Measurements from ENCODE around the gene IMMP2L. TPM values are rescaled to one million over a fixed set of nuclear protein-coding genes. Genes with fewer than 3 reads are reported as not detected.

IMMP2L gene
- total RNA-seq, 1 experiment from 2014 or later, result 8.8 TPM

DNA sequence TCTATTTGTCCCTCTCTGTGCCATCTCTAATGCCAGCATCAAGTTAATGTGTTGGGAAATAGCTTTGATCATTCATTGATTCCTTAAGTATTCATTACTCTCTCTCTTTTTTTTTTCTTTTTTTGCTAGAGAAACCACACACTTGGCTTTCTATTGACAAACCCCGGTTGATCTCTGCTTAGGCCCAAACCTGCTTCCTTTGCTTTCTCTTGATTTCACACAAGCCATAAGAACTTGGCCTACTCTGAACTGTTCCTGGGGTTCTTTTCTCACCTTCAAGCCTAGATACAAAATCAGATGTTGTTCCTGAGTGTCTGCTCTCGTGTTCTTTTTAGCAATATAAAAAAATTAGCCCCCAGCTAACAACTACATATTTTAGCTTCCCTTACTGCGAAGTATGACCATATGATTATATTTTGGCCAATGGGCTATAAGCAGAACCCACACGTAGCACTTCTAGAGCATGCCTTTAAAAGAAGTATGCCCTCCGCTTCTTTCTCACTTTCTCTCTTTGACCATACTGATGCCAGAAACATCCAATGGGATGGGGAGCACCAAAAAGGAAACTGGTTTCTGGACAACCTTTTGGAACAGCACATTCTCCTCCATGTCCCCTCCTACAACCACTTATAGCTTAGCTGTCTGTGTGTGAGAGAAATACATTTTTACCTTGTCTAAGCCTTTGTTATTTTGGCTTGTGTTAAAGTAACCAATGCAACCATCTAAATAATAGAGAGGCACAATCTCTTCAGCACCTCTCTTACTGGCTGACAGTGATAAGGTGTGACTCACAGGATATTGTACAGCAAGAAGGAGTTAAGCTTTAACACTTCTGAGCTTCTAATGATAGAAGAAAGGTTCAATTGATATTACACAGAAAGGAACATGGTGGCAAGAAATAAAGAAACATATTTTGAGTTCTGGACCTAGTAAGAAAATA is 568.0 kb downstream of the IMMP2L start:
- no peak for ATAC-seq
- POLR2A ChIA-PET, result interaction anchor here (0.6 kb wide), 1 partner anchor 500 kb away, joined by 3 read pairs; no protein-coding TSS in a partner anchor
- no TSS peak for BruUV-seq (replicated peaks)

GRCh38 chr7:110988890-110989501 is 573.3 kb downstream of the IMMP2L start:
- H3K9me3 ChIP-seq (ENCODE audit: control insufficient read depth, insufficient read depth, low read depth, low read length), result no peaks in the 10 kb centered on the region
- BruUV-seq (replicated peaks), result no TSS peak
- H3K4me1 ChIP-seq (ENCODE audit: control insufficient read depth, insufficient read depth, low read length), result no peaks in the 10 kb centered on the region
- ChIA-PET POLR2A (no interaction called here), CTCF (interaction anchor here (0.7 kb wide), 1 partner anchor 625 kb away, joined by 7 read pairs; no protein-coding TSS in a partner anchor)
- in situ Hi-C loops (cut with HindIII; ENCODE audit: low pct_unique_long_range_greater_than_20kb, low sequenced_read_pairs) (no loop called here), intact Hi-C loops (cut with micrococcal nuclease; ENCODE audit: unreplicated experiment) (no loop called here)
- H3K4me3 ChIP-seq (ENCODE audit: low read depth in 2 of 2, low read length in 2 of 2), result no peak overlapping the region
- no peak for DNase-seq (ENCODE audit: low read depth, low spot score)
- H3K27ac ChIP-seq (ENCODE audit: low read length), result no peak overlapping the region
- H3K36me3 ChIP-seq (ENCODE audit: control insufficient read depth, insufficient read depth, low read length), result no peaks in the 10 kb centered on the region
- H3K27me3 ChIP-seq (ENCODE audit: control insufficient read depth, insufficient read depth, low read length), result no peaks in the 10 kb centered on the region
- TF ChIP-seq POLR2AphosphoS5 (IDR thresholded peaks at IDR 0.05; ENCODE audit: low read depth, low read length) (no peak), TCF7L2 (IDR thresholded peaks at IDR 0.05; ENCODE audit: low read depth, low read length) (no peak)
- TF ChIP-seq, protein P1, sequence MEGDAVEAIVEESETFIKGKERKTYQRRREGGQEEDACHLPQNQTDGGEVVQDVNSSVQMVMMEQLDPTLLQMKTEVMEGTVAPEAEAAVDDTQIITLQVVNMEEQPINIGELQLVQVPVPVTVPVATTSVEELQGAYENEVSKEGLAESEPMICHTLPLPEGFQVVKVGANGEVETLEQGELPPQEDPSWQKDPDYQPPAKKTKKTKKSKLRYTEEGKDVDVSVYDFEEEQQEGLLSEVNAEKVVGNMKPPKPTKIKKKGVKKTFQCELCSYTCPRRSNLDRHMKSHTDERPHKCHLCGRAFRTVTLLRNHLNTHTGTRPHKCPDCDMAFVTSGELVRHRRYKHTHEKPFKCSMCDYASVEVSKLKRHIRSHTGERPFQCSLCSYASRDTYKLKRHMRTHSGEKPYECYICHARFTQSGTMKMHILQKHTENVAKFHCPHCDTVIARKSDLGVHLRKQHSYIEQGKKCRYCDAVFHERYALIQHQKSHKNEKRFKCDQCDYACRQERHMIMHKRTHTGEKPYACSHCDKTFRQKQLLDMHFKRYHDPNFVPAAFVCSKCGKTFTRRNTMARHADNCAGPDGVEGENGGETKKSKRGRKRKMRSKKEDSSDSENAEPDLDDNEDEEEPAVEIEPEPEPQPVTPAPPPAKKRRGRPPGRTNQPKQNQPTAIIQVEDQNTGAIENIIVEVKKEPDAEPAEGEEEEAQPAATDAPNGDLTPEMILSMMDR (IDR thresholded peaks at IDR 0.05), result no peak
- no peak for ATAC-seq

More for the DNA sequence above, 568.0 kb downstream of the IMMP2L start:
- Histone ChIP-seq H3K27ac (ENCODE audit: low read length) (no peak overlapping the region), H3K36me3 (ENCODE audit: control insufficient read depth, insufficient read depth, low read length) (no peaks in the 10 kb centered on the region), H3K9me3 (ENCODE audit: control insufficient read depth, insufficient read depth, low read depth, low read length) (no peaks in the 10 kb centered on the region), H3K27me3 (ENCODE audit: control insufficient read depth, insufficient read depth, low read length) (no peaks in the 10 kb centered on the region), H3K4me1 (ENCODE audit: control insufficient read depth, insufficient read depth, low read length) (no peaks in the 10 kb centered on the region), H3K4me3 (ENCODE audit: low read depth in 2 of 2, low read length in 2 of 2) (no peak overlapping the region)
- TF ChIP-seq, protein P2, sequence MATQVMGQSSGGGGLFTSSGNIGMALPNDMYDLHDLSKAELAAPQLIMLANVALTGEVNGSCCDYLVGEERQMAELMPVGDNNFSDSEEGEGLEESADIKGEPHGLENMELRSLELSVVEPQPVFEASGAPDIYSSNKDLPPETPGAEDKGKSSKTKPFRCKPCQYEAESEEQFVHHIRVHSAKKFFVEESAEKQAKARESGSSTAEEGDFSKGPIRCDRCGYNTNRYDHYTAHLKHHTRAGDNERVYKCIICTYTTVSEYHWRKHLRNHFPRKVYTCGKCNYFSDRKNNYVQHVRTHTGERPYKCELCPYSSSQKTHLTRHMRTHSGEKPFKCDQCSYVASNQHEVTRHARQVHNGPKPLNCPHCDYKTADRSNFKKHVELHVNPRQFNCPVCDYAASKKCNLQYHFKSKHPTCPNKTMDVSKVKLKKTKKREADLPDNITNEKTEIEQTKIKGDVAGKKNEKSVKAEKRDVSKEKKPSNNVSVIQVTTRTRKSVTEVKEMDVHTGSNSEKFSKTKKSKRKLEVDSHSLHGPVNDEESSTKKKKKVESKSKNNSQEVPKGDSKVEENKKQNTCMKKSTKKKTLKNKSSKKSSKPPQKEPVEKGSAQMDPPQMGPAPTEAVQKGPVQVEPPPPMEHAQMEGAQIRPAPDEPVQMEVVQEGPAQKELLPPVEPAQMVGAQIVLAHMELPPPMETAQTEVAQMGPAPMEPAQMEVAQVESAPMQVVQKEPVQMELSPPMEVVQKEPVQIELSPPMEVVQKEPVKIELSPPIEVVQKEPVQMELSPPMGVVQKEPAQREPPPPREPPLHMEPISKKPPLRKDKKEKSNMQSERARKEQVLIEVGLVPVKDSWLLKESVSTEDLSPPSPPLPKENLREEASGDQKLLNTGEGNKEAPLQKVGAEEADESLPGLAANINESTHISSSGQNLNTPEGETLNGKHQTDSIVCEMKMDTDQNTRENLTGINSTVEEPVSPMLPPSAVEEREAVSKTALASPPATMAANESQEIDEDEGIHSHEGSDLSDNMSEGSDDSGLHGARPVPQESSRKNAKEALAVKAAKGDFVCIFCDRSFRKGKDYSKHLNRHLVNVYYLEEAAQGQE (IDR thresholded peaks at IDR 0.05; ENCODE audit: insufficient read depth in 1 of 2, low read depth in 2 of 2, low read length in 1 of 2), result no peak
- TF ChIP-seq TCF7L2 (IDR thresholded peaks at IDR 0.05; ENCODE audit: low read depth, low read length) (no peak), POLR2AphosphoS5 (IDR thresholded peaks at IDR 0.05; ENCODE audit: low read depth, low read length) (no peak), SIN3A (IDR thresholded peaks at IDR 0.05; ENCODE audit: borderline replicate concordance, insufficient read depth, low read depth, low read length) (no peak)
- TF ChIP-seq, protein P1 (IDR thresholded peaks at IDR 0.05), result no peak
- in situ Hi-C loops (cut with HindIII; ENCODE audit: low pct_unique_long_range_greater_than_20kb, low sequenced_read_pairs) (no loop called here), intact Hi-C loops (cut with micrococcal nuclease; ENCODE audit: unreplicated experiment) (no loop called here)
- CTCF ChIA-PET, result no interaction called here
- DNase-seq (ENCODE audit: low read depth, low spot score), result no peak
